Measurements from ENCODE around the gene DLGAP1.

- TF ChIP-seq CTCF (tag by site-specific recombination; IDR thresholded peaks at IDR 0.05) (no peak), ZNF239 (tag by site-specific recombination; IDR thresholded peaks at IDR 0.05) (no peak), ZNF121 (tag by site-specific recombination; IDR thresholded peaks at IDR 0.05) (no peak), KLF8 (tag by site-specific recombination; IDR thresholded peaks at IDR 0.05) (no peak), ZNF169 (tag by site-specific recombination; IDR thresholded peaks at IDR 0.05) (no peak), ZNF426 (tag by site-specific recombination; IDR thresholded peaks at IDR 0.05) (no peak), MZF1 (tag by site-specific recombination; IDR thresholded peaks at IDR 0.05; ENCODE audit: borderline replicate concordance) (no peak), ZEB2 (tag by site-specific recombination; IDR thresholded peaks at IDR 0.05) (no peak), ZNF274 (IDR thresholded peaks at IDR 0.05; ENCODE audit: low read length) (no peak), ZNF274 (tag by site-specific recombination; IDR thresholded peaks at IDR 0.05; ENCODE audit: borderline replicate concordance) (no peak)
Observed at GRCh38 chr18:3747176-3747973, 707.7 kb downstream of the DLGAP1 start.
